Trophoblast cell (in vitro differentiated cells and primary cell): ENCODE data around the gene MYO7A.

Experiments
- DNase-seq, 2 donors: peaks; one replicate each; pipeline ENCODE4 v3.0.0-alpha.2; 2016
- H2AFZ ChIP-seq: 2 replicates; pipeline ENCODE4 v1.6.1; 2013; ENCODE audit warnings: low read length, moderate library complexity, mild to moderate bottlenecking; ENCODE audit not compliant: insufficient read depth, poor library complexity
- H2AK5ac ChIP-seq: 2 replicates; pipeline ENCODE4 v1.6.1; 2013; ENCODE audit warnings: mild to moderate bottlenecking, low read length
- H2BK120ac ChIP-seq: 2 replicates; pipeline ENCODE4 v1.6.1; 2013; ENCODE audit warnings: low read length, mild to moderate bottlenecking, moderate library complexity; ENCODE audit not compliant: insufficient read depth, poor library complexity
- H2BK12ac ChIP-seq: 2 replicates; pipeline ENCODE4 v1.6.1; 2013; ENCODE audit warnings: mild to moderate bottlenecking, low read length, moderate library complexity
- H2BK5ac ChIP-seq: 2 replicates; pipeline ENCODE4 v1.6.1; 2013; ENCODE audit warnings: low read length, low read depth, moderate library complexity, mild to moderate bottlenecking; ENCODE audit not compliant: poor library complexity
- H3K14ac ChIP-seq: 2 replicates; pipeline ENCODE4 v1.6.1; 2013; ENCODE audit warnings: mild to moderate bottlenecking, low read length
- H3K18ac ChIP-seq: 2 replicates; pipeline ENCODE4 v1.6.1; 2013; ENCODE audit warnings: mild to moderate bottlenecking, low read length
- H3K23ac ChIP-seq: 2 replicates; pipeline ENCODE4 v1.6.1; 2013; ENCODE audit warnings: low read length
- H3K27ac ChIP-seq: 2 replicates; pipeline ENCODE4 v1.5.1; 2013; ENCODE audit warnings: low read depth, mild to moderate bottlenecking, inconsistent platforms, low read length, moderate library complexity
- H3K27me3 ChIP-seq: 2 replicates; pipeline ENCODE4 v1.6.1; 2013; ENCODE audit warnings: inconsistent platforms, mild to moderate bottlenecking, low read length, moderate library complexity; ENCODE audit not compliant: insufficient read depth
- H3K36me3 ChIP-seq, 2 experiments: 1 replicate in 1 of 2; 2 replicates in 1 of 2; pipeline ENCODE4 v1.6.1; 2013; ENCODE audit warnings: low read length in 2 of 2, mild to moderate bottlenecking in 2 of 2, moderate library complexity in 1 of 2; ENCODE audit not compliant: insufficient read depth in 2 of 2, control insufficient read depth in 1 of 2
- H3K4ac ChIP-seq: 2 replicates; pipeline ENCODE4 v1.6.1; 2013; ENCODE audit warnings: low read depth, mild to moderate bottlenecking, low read length, moderate library complexity
- H3K4me1 ChIP-seq, 2 experiments: 1 replicate in 1 of 2; 2 replicates in 1 of 2; pipeline ENCODE4 v1.6.1; 2013; ENCODE audit warnings: low read length in 2 of 2, mild to moderate bottlenecking in 2 of 2, moderate library complexity in 1 of 2; ENCODE audit not compliant: insufficient read depth in 2 of 2, control insufficient read depth in 1 of 2
- H3K4me2 ChIP-seq: 2 replicates; pipeline ENCODE4 v1.6.1; 2013; ENCODE audit warnings: inconsistent platforms, mild to moderate bottlenecking, low read length, moderate library complexity
- H3K4me3 ChIP-seq: 2 replicates; pipeline ENCODE4 v1.5.1; 2013; ENCODE audit warnings: mild to moderate bottlenecking, low read depth, low read length, inconsistent platforms
- H3K79me1 ChIP-seq: one replicate; pipeline ENCODE4 v1.6.1; 2013; ENCODE audit warnings: low read length
- H3K79me2 ChIP-seq: 2 replicates; pipeline ENCODE4 v1.6.1; 2013; ENCODE audit warnings: low read length, mild to moderate bottlenecking; ENCODE audit not compliant: control insufficient read depth, insufficient read depth, poor library complexity
- H3K9ac ChIP-seq: 2 replicates; pipeline ENCODE4 v1.6.1; 2013; ENCODE audit warnings: mild to moderate bottlenecking, low read length
- H3K9me3 ChIP-seq: 2 replicates; pipeline ENCODE4 v1.6.1; 2013; ENCODE audit warnings: low read depth, mild to moderate bottlenecking, control low read depth, inconsistent platforms, low read length; ENCODE audit not compliant: insufficient read depth
- H4K12ac ChIP-seq: 2 replicates; pipeline ENCODE4 v1.6.1; 2013; ENCODE audit warnings: low read depth, mild to moderate bottlenecking, low read length, moderate library complexity
- H4K8ac ChIP-seq: 2 replicates; pipeline ENCODE4 v1.6.1; 2013; ENCODE audit warnings: low read depth, mild to moderate bottlenecking, low read length, moderate library complexity
- H4K91ac ChIP-seq: one replicate; pipeline ENCODE4 v1.6.1; 2013; ENCODE audit warnings: low read depth, mild to moderate bottlenecking, low read length, moderate library complexity
- WGBS: extraction: QIAGEN DNeasy Blood & Tissue Kit; methylation state at CpG from one replicate; pipeline ENCODE4 v1.1.7; 2013; ENCODE audit warnings: missing lambda C conversion rate; ENCODE audit not compliant: insufficient read length, insufficient coverage; ENCODE audit errors: extremely low coverage; 5-methylcytosine and 5-hydroxymethylcytosine counted together

Gene MYO7A

GRCh38 chr11:77131560-77131959 lies 3.5 kb downstream of the MYO7A start:
- no peak overlapping the region for H3K4me2 ChIP-seq
- no peak overlapping the region for H3K27ac ChIP-seq
- no peak overlapping the region for H4K12ac ChIP-seq
- no peaks in the 10 kb centered on the region for H3K36me3 ChIP-seq
- no peak overlapping the region for H2BK120ac ChIP-seq
- no peaks in the 10 kb centered on the region for H3K79me1 ChIP-seq
- no peak overlapping the region for H3K4me3 ChIP-seq
- H2AFZ ChIP-seq: no peak overlapping the region
- no peaks in the 10 kb centered on the region for H3K9me3 ChIP-seq
- no peak overlapping the region for H2BK5ac ChIP-seq
- peaks cover 9 to 10% of the 10 kb centered on the region in 2 experiments for H3K4me1 ChIP-seq
- H2BK12ac ChIP-seq: no peak overlapping the region
- no peaks in the 10 kb centered on the region for H3K27me3 ChIP-seq
- no peak overlapping the region for H4K8ac ChIP-seq
- H3K4ac ChIP-seq: no peak overlapping the region
- DNase-seq: no peak
- no CpG with 5 or more reads among the region's 6 CpGs for WGBS
- H3K79me2 ChIP-seq: no peaks in the 10 kb centered on the region
- H2AK5ac ChIP-seq: no peak overlapping the region
- no peak overlapping the region for H4K91ac ChIP-seq
- no peak overlapping the region for H3K23ac ChIP-seq
- no peak overlapping the region for H3K18ac ChIP-seq
- H3K14ac ChIP-seq: no peak overlapping the region
- no peak overlapping the region for H3K9ac ChIP-seq

GRCh38 chr11:77135069-77135468 lies 7.0 kb downstream of the MYO7A start:
- no peak overlapping the region for H4K91ac ChIP-seq
- no peaks in the 10 kb centered on the region for H3K36me3 ChIP-seq
- H2AFZ ChIP-seq: no peak overlapping the region
- no peak overlapping the region for H3K4me3 ChIP-seq
- no peak overlapping the region for H3K18ac ChIP-seq
- H4K8ac ChIP-seq: no peak overlapping the region
- no peaks in the 10 kb centered on the region for H3K27me3 ChIP-seq
- H4K12ac ChIP-seq: no peak overlapping the region
- H3K79me2 ChIP-seq: no peaks in the 10 kb centered on the region
- no peak for DNase-seq
- H3K79me1 ChIP-seq: no peaks in the 10 kb centered on the region
- H3K23ac ChIP-seq: no peak overlapping the region
- H3K4me1 ChIP-seq: peaks cover 1 to 3% of the 10 kb centered on the region in 2 experiments
- no peaks in the 10 kb centered on the region for H3K9me3 ChIP-seq
- H2AK5ac ChIP-seq: no peak overlapping the region
- no peak overlapping the region for H2BK12ac ChIP-seq
- WGBS: no CpG with 5 or more reads among the region's 2 CpGs
- H2BK120ac ChIP-seq: no peak overlapping the region
- no peak overlapping the region for H3K27ac ChIP-seq
- H3K4ac ChIP-seq: no peak overlapping the region
- no peak overlapping the region for H3K4me2 ChIP-seq
- H3K14ac ChIP-seq: no peak overlapping the region
- no peak overlapping the region for H3K9ac ChIP-seq
- H2BK5ac ChIP-seq: no peak overlapping the region

GRCh38 chr11:77136074-77136473 lies 8.0 kb downstream of the MYO7A start:
- no peak overlapping the region for H3K4me2 ChIP-seq
- no peak overlapping the region for H3K27ac ChIP-seq
- H3K79me1 ChIP-seq: peaks cover 4% of the 10 kb centered on the region
- WGBS: no CpG with 5 or more reads among the region's 8 CpGs
- H3K23ac ChIP-seq: no peak overlapping the region
- no peak for DNase-seq
- no peak overlapping the region for H2BK12ac ChIP-seq
- H3K9ac ChIP-seq: no peak overlapping the region
- no peaks in the 10 kb centered on the region for H3K36me3 ChIP-seq
- no peaks in the 10 kb centered on the region for H3K79me2 ChIP-seq
- H4K8ac ChIP-seq: no peak overlapping the region
- H3K4ac ChIP-seq: no peak overlapping the region
- H3K4me1 ChIP-seq: peaks cover 6 to 8% of the 10 kb centered on the region in 2 experiments
- H2AFZ ChIP-seq: no peak overlapping the region
- no peak overlapping the region for H2AK5ac ChIP-seq
- no peak overlapping the region for H2BK120ac ChIP-seq
- H2BK5ac ChIP-seq: no peak overlapping the region
- H3K27me3 ChIP-seq: no peaks in the 10 kb centered on the region
- no peak overlapping the region for H4K91ac ChIP-seq
- H4K12ac ChIP-seq: no peak overlapping the region
- no peak overlapping the region for H3K14ac ChIP-seq
- no peaks in the 10 kb centered on the region for H3K9me3 ChIP-seq
- no peak overlapping the region for H3K18ac ChIP-seq
- H3K4me3 ChIP-seq: no peak overlapping the region

GRCh38 chr11:77136784-77137420 lies 8.9 kb downstream of the MYO7A start:
- Histone ChIP-seq H3K27ac (no peak overlapping the region), H3K23ac (no peak overlapping the region), H3K9ac (no peak overlapping the region), H3K4me2 (no peak overlapping the region), H2AK5ac (no peak overlapping the region), H4K8ac (no peak overlapping the region), H2BK120ac (no peak overlapping the region), H4K91ac (no peak overlapping the region), H4K12ac (no peak overlapping the region), H3K14ac (no peak overlapping the region), H3K79me1 (peaks cover 6% of the 10 kb centered on the region), H3K9me3 (peaks cover 2% of the 10 kb centered on the region), H3K18ac (no peak overlapping the region), H2AFZ (no peak overlapping the region), H3K4ac (no peak overlapping the region), H3K27me3 (no peaks in the 10 kb centered on the region), H2BK12ac (no peak overlapping the region), H3K36me3 (no peaks in the 10 kb centered on the region), H3K4me1 (peaks cover 6 to 13% of the 10 kb centered on the region in 2 experiments), H3K79me2 (no peaks in the 10 kb centered on the region), H3K4me3 (no peak overlapping the region), H2BK5ac (no peak overlapping the region)
- WGBS: no CpG with 5 or more reads among the region's 12 CpGs
- DNase-seq: no peak
